ENCODE data around the gene MEOX1.
A peak's percentile ranks its signal among the peaks of the same experiment; 100 is the strongest.

MEOX1 gene

GRCh38 chr17:43679911-43680310 is 18.2 kb upstream of the MEOX1 start:
- DNase-seq (ENCODE audit: low read depth): no peak

- no peak for DNase-seq (ENCODE audit: low read depth)
Measured at GRCh38 chr17:43679401-43679800, 17.7 kb upstream of the MEOX1 start.

GRCh38 chr17:43676471-43676870 is 14.7 kb upstream of the MEOX1 start:
- no peak for DNase-seq (ENCODE audit: low read depth)

GRCh38 chr17:43674394-43674793 is 12.7 kb upstream of the MEOX1 start:
- no peak for DNase-seq (ENCODE audit: low read depth)

- peak; percentile 53 for DNase-seq (ENCODE audit: low read depth)
Measured at GRCh38 chr17:43673516-43674323, 12.0 kb upstream of the MEOX1 start.

- DNase-seq (ENCODE audit: low read depth): no peak
Measured at GRCh38 chr17:43671755-43672519, 10.2 kb upstream of the MEOX1 start.

GRCh38 chr17:43671031-43671692 is 9.4 kb upstream of the MEOX1 start:
- no peak for DNase-seq (ENCODE audit: low read depth)

- no peak for DNase-seq (ENCODE audit: low read depth)
Measured at GRCh38 chr17:43670645-43671030, 8.9 kb upstream of the MEOX1 start.

GRCh38 chr17:43669971-43670644 is 8.4 kb upstream of the MEOX1 start:
- no peak for DNase-seq (ENCODE audit: low read depth)

GRCh38 chr17:43667947-43668348 is 6.2 kb upstream of the MEOX1 start:
- no peak for DNase-seq (ENCODE audit: low read depth)

GRCh38 chr17:43667506-43667905 is 5.8 kb upstream of the MEOX1 start:
- no peak for DNase-seq (ENCODE audit: low read depth)

- no peak for DNase-seq (ENCODE audit: low read depth)
Measured at GRCh38 chr17:43665937-43666236, 4.2 kb upstream of the MEOX1 start.

GRCh38 chr17:43665084-43665936 is 3.6 kb upstream of the MEOX1 start:
- DNase-seq (ENCODE audit: low read depth): no peak

- DNase-seq (ENCODE audit: low read depth): no peak
Measured at GRCh38 chr17:43664096-43664495, 2.4 kb upstream of the MEOX1 start.

- no peak for DNase-seq (ENCODE audit: low read depth)
Measured at GRCh38 chr17:43663383-43663782, 1.7 kb upstream of the MEOX1 start.

GRCh38 chr17:43662413-43663141 is 855 bp upstream of the MEOX1 start:
- no peak for DNase-seq (ENCODE audit: low read depth)

GRCh38 chr17:43660816-43661493 is 767 bp downstream of the MEOX1 start:
- DNase-seq (ENCODE audit: low read depth): no peak

- DNase-seq (ENCODE audit: low read depth): no peak
Measured at GRCh38 chr17:43659823-43660617, 1.7 kb downstream of the MEOX1 start.

- no peak for DNase-seq (ENCODE audit: low read depth)
Measured at GRCh38 chr17:43658900-43659299, 2.8 kb downstream of the MEOX1 start.

Measured in stimulated activated CD4-positive, alpha-beta T cell treated with anti-CD3 and anti-CD28 coated beads, Interleukin-2, amount 100 ng/mL, for 4 hours (primary cell).